Lung (tissue), 12 donors: ENCODE results near the gene SYVN1. TPM values are rescaled to one million over a fixed set of nuclear protein-coding genes. Genes with fewer than 3 reads are reported as not detected.
A peak's percentile ranks its signal among the peaks of the same experiment; 100 is the strongest.

ENCODE experiments used
- ATAC-seq: fragments of 200-7000 bp; cut with Tn5 transposase; one replicate; pipeline ENCODE4 v1.9.1; 2020; ENCODE audit warnings: moderate number of reproducible peaks; ENCODE audit not compliant: insufficient read depth, low FRiP score
- DNase-seq, 3 donors: peaks; one replicate each; pipeline ENCODE4 v3.0.0-alpha.2; 2013 to 2017
- H3K27ac ChIP-seq, 2 donors: one replicate each; pipeline ENCODE4 v1.5.1; 2013; ENCODE audit warnings: mild to moderate bottlenecking in 2 of 2, moderate library complexity in 2 of 2, control low read depth in 1 of 2, inconsistent platforms in 1 of 2, low read depth in 1 of 2, low read length in 1 of 2
- H3K27me3 ChIP-seq, 3 donors: one replicate each; pipeline ENCODE4 v1.5.1; 2013; ENCODE audit warnings: low read length in 2 of 3; ENCODE audit not compliant: control insufficient read depth in 3 of 3, insufficient read depth in 3 of 3
- H3K36me3 ChIP-seq, 4 donors: one replicate each; pipeline ENCODE4 v1.5.1; 2013; ENCODE audit warnings: low read length in 4 of 4, mild to moderate bottlenecking in 1 of 4, moderate library complexity in 1 of 4; ENCODE audit not compliant: control insufficient read depth in 4 of 4, insufficient read depth in 4 of 4
- H3K4me1 ChIP-seq, 5 donors: one replicate each; pipeline ENCODE4 v1.5.1; 2013; ENCODE audit warnings: low read length in 5 of 5, mild to moderate bottlenecking in 2 of 5, moderate library complexity in 1 of 5; ENCODE audit not compliant: control insufficient read depth in 5 of 5, insufficient read depth in 5 of 5
- H3K4me3 ChIP-seq: one replicate; pipeline ENCODE4 v1.5.1; 2013; ENCODE audit warnings: mild to moderate bottlenecking, control low read depth, moderate library complexity
- H3K9ac ChIP-seq, 2 donors: one replicate each; pipeline ENCODE4 v1.5.1; 2013; ENCODE audit warnings: low read length in 2 of 2, control low read depth in 1 of 2; ENCODE audit not compliant: insufficient read depth in 1 of 2
- H3K9me3 ChIP-seq, 4 donors: one replicate each; pipeline ENCODE4 v1.5.1; 2013; ENCODE audit warnings: low read length in 3 of 4, mild to moderate bottlenecking in 1 of 4, moderate library complexity in 1 of 4; ENCODE audit not compliant: control insufficient read depth in 4 of 4, insufficient read depth in 3 of 4
- CTCF ChIP-seq: IDR thresholded peaks from 2 replicates; pipeline ENCODE4 v1.5.1; 2012; ENCODE audit warnings: mild to moderate bottlenecking; ENCODE audit errors: control extremely low read depth, extremely low read depth
- WGBS, 2 donors: extraction: QIAGEN DNeasy Blood & Tissue Kit; methylation state at CpG; one replicate each; pipeline ENCODE4 v1.1.7; 2013; 5-methylcytosine and 5-hydroxymethylcytosine counted together
- polyA plus RNA-seq, 2 donors: library from polyadenylated mRNA; stranded (reverse); fragments of 200-250 nt; gene quantifications; one replicate each; pipeline ENCODE4 v1.2.1, GENCODE V29; 2013
- total RNA-seq, 2 donors: library from RNA; depleted of rRNA in 1 of 2; stranded (reverse); fragments of >200 nt in 1 of 2; gene quantifications; one replicate each; pipeline ENCODE4 v1.2.1, GENCODE V29; 2014 to 2021
- donor health status: control.
- donor health status: control.
- donor health status: Bipolar disorder and iron deficiency.
- donor health status: healthy.
- donor health status: DM: yes; HTN: yes; CAD: no.

Gene SYVN1
- total and polyA plus RNA-seq, 4 donors, result 31.6 to 80.7 (median 37.6) TPM

DNA sequence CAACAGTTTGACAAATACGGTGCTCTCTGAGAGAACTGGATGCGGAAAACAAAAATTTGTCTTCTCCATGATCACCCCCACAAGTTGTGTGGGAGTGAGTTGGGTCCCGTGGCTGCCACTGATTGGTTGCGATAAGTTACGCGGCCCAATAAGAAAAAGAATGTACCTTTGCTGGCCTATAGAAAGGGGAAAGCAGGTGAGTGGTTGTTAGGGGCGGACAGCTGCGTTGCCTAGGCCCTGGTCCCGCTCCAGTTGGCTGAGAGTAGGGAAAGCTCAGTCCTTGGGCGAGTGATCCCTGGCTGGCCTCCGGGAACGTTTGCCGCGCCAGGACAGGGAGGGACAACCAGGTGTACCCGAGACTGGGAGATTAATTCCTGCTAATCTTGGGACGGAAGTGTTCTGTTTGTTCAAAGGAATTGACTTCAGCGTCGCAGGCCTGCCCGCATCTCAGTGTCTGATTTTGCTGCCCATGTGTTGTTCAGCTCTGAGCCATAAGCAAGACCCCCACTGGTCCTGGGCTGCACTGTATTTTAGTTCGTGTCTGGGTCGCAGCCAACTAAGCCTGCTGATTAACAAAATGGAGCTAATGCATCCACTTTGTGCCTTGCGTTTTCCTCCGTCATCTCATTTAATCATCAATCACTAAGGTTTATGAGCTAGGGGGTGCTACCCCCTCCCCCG lies 773 bp upstream of the SYVN1 start:
- H3K27ac ChIP-seq, result peak overlapping the region; percentile 96 to 98
- ATAC-seq (peak; percentile 86), DNase-seq (peak; percentile 91 to 97 (median 97))
- H3K36me3 ChIP-seq, result peaks cover 7 to 29% (median 25%) of the 10 kb centered on the region in 4 donors
- H3K4me3 ChIP-seq, result peak overlapping the region; percentile 95
- no peaks in the 10 kb centered on the region for H3K9me3 ChIP-seq
- no peak for TF ChIP-seq CTCF
- H3K27me3 ChIP-seq, result no peaks in the 10 kb centered on the region
- peaks cover 0 to 20% (median 12%) of the 10 kb centered on the region in 5 donors for H3K4me1 ChIP-seq
- peak overlapping the region; percentile 92 to 96 for H3K9ac ChIP-seq
- WGBS, 2 donors, result 2 to 3% methylated on average over 24 of the region's 24 CpGs

DNA sequence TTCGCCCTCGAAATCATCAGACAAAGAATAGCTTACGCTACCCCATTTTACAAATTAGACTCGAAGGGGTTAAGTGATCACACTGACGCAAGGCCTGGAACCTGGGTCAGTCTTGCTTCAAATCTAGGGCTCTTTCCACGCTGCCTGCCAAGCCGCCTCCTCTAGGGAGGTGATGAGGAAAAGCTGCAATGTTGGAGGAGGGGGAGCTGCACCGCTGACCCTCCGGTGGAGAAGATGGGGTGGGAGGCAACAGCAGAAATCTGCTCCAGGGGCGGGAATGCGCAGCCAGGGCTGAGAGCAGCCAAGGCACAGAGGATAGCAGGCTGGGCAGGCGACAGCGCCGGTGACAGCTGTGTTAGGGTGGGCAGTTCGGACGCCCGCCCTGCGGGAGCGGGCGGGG lies 595 bp downstream of the SYVN1 start:
- 1 to 2% methylated on average over 20 of the region's 20 CpGs for WGBS, 2 donors
- Histone ChIP-seq H3K27ac (peak overlapping the region; percentile 96 to 98), H3K4me1 (peaks cover 0 to 20% (median 12%) of the 10 kb centered on the region in 5 donors), H3K9ac (peak overlapping the region; percentile 92 to 96), H3K9me3 (no peaks in the 10 kb centered on the region), H3K4me3 (peak overlapping the region; percentile 95), H3K36me3 (peaks cover 18 to 41% (median 35%) of the 10 kb centered on the region in 4 donors), H3K27me3 (no peaks in the 10 kb centered on the region)
- DNase-seq (peak; percentile 37 to 66 (median 48)), ATAC-seq (no peak)
- TF ChIP-seq CTCF, result no peak

- no peaks in the 10 kb centered on the region for H3K27me3 ChIP-seq
- H3K9ac ChIP-seq, result peak overlapping the region in 1 of 2 donors; percentile 96
- H3K4me3 ChIP-seq, result peak overlapping the region; percentile 95
- 43 to 46% methylated on average over 18 of the region's 18 CpGs for WGBS, 2 donors
- H3K9me3 ChIP-seq, result no peaks in the 10 kb centered on the region
- peak overlapping the region in 1 of 2 donors; percentile 98 for H3K27ac ChIP-seq
- H3K4me1 ChIP-seq, result peaks cover 0 to 20% (median 12%) of the 10 kb centered on the region in 5 donors
- DNase-seq (no peak), ATAC-seq (peak; percentile 12)
- H3K36me3 ChIP-seq, result peaks cover 19 to 47% (median 36%) of the 10 kb centered on the region in 4 donors
- TF ChIP-seq CTCF, result no peak
Measured at GRCh38 chr11:65132988-65133700, 1.2 kb downstream of the SYVN1 start.
